GM18951 (cell line): Measurements from ENCODE around the gene KCNAB1.

Experiments used
- POLR2A ChIP-seq: IDR thresholded peaks from 4 replicates; pipeline ENCODE4 v1.6.1; 2011; ENCODE audit warnings: mild to moderate bottlenecking; ENCODE audit not compliant: insufficient read length, insufficient read depth; ENCODE audit errors: extremely low read depth
- in situ Hi-C: fragments of 300-500 bp; cut with MboI; formaldehyde crosslinking; loops from one replicate; pipeline ENCODE4 v1.12.0; 2022; ENCODE audit warnings: low sequenced_read_pairs, mixed read lengths, inconsistent platforms; ENCODE audit not compliant: unreplicated experiment

KCNAB1 gene

GRCh38 chr3:156582532-156583183 is 462.3 kb downstream of the KCNAB1 start:
- in situ Hi-C loops: no loop called here
- no peak for TF ChIP-seq POLR2A

DNA sequence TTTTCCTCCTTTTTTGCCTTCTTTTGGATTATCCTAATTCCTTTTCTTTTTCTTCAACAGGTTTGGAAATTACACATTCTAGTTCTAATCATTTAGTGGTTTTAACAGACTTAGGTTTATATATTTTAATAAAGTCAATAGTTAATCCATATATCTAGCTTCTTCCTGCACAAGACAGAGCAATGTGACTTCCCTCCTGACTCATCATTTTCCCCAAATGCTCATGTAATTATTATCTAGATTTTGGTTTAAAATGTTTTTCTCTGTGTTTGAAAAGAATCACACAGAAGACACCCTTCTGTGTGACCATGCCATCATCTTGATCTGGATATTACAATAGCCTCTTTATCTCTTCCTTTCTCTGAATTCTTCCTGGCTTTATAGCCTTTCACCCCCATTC is 463.1 kb downstream of the KCNAB1 start:
- TF ChIP-seq POLR2A: no peak
- in situ Hi-C loops: no loop called here

GRCh38 chr3:156586905-156587759 is 466.8 kb downstream of the KCNAB1 start:
- no peak for TF ChIP-seq POLR2A
- in situ Hi-C loops: no loop called here

DNA sequence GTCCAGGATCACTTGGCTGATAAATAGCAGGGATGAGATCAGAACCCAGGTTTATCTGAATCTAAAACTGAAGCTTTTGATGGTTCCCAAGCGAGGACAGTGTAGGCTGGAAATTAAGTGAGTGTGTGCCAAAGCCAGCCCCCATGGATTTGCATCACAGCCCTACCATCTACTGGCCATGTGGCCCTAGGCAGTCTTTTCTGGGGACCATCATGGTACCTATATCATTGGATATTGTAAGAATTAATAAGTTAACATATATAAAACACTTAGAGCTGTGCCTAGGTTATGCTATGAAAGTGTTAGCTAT is 467.3 kb downstream of the KCNAB1 start:
- in situ Hi-C loops: no loop called here
- no peak for TF ChIP-seq POLR2A
